Spinal cord (tissue), 10 donors: ENCODE data around the gene CPSF6. TPM values are rescaled to one million over a fixed set of nuclear protein-coding genes. Genes with fewer than 3 reads are reported as not detected.
"Not testable (repeated sequence)": the region's sequence is repeated elsewhere in the genome, so short reads cannot be mapped to it uniquely, and the experiment has no call there.

Experiments used
- DNase-seq, 6 donors: peaks; one replicate each; pipeline versions ENCODE4 v3.0.0 to v3.0.0-alpha.2; 2013 to 2015; ENCODE audit warnings: low spot score in 6 of 6, low read depth in 4 of 6
- H3K27ac ChIP-seq: one replicate; pipeline ENCODE4 v1.5.1; 2013; ENCODE audit warnings: low read depth, low read length, control low read depth
- H3K27me3 ChIP-seq: one replicate; pipeline ENCODE4 v1.6.1; 2013; ENCODE audit warnings: low read length; ENCODE audit not compliant: control insufficient read depth, insufficient read depth
- H3K36me3 ChIP-seq: one replicate; pipeline ENCODE4 v1.6.1; 2013; ENCODE audit warnings: low read length; ENCODE audit not compliant: control insufficient read depth, insufficient read depth
- H3K4me1 ChIP-seq: one replicate; pipeline ENCODE4 v1.6.1; 2013; ENCODE audit warnings: low read length; ENCODE audit not compliant: control insufficient read depth, insufficient read depth
- H3K4me3 ChIP-seq: one replicate; pipeline ENCODE4 v1.5.1; 2013; ENCODE audit warnings: low read depth, low read length, control low read depth
- H3K9me3 ChIP-seq: one replicate; pipeline ENCODE4 v1.6.1; 2013; ENCODE audit warnings: low read length; ENCODE audit not compliant: control insufficient read depth, insufficient read depth
- WGBS: methylation state at CpG from one replicate; pipeline ENCODE4 v1.1.5; 2013; ENCODE audit warnings: missing lambda C conversion rate; ENCODE audit not compliant: insufficient coverage; 5-methylcytosine and 5-hydroxymethylcytosine counted together
- long read RNA-seq, 4 donors: transcript quantifications; one replicate each; lab custom pipeline, GENCODE V29; 2026
- polyA plus RNA-seq, 2 donors: library from polyadenylated mRNA; unstranded; fragments of 120-200 nt; gene quantifications; one replicate each; pipeline ENCODE4 v1.2.1, GENCODE V29; 2013; ENCODE audit not compliant: insufficient read length in 2 of 2
- total RNA-seq, 2 donors: library from RNA; depleted of rRNA in 1 of 2; stranded (reverse); fragments of 120-200 nt in 1 of 2; fragments of >200 nt in 1 of 2; gene quantifications; one replicate each; pipeline versions ENCODE4 v1.2.3 to v1.2.4, GENCODE V29; 2013 to 2014
- donor health status: healthy.

CPSF6 gene
- total RNA-seq = 10 to 100 TPM; 41.1 to 80.0 TPM
- 10 to 100 TPM; 72.1 to 83.0 TPM for polyA plus RNA-seq
- long read RNA-seq, donor 1, full-length matches to known transcripts = 19 of 38 reads
- long read RNA-seq, donor 1, partial matches to known transcripts = 19 of 38 reads
- long read RNA-seq, donor 1, other reads (novel, unspliced or antisense) = 0 of 38 reads
- long read RNA-seq, donor 2, full-length matches to known transcripts = 8 of 8 reads
- long read RNA-seq, donor 2, partial matches to known transcripts = 0 of 8 reads
- long read RNA-seq, donor 2, other reads (novel, unspliced or antisense) = 0 of 8 reads
- long read RNA-seq, donor 3, full-length matches to known transcripts = 5 of 5 reads
- long read RNA-seq, donor 3, partial matches to known transcripts = 0 of 5 reads
- long read RNA-seq, donor 3, other reads (novel, unspliced or antisense) = 0 of 5 reads
- long read RNA-seq, donor 4, full-length matches to known transcripts = 15 of 32 reads
- long read RNA-seq, donor 4, partial matches to known transcripts = 10 of 32 reads
- long read RNA-seq, donor 4, other reads (novel, unspliced or antisense) = 7 of 32 reads

GRCh38 chr12:69239352-69239921 lies at the start of gene CPSF6:
Gene CPSF6 (plus strand): TSS chr12:69239569. CDS start chr12:69239647, 78 bp downstream.
- H3K27me3 ChIP-seq = no peaks in the 10 kb centered on the region
- WGBS = under 1% methylated on average over 75 of the region's 75 CpGs
- H3K27ac ChIP-seq = peak within 1 kb of the TSS; percentile 88
- DNase-seq = peak; percentile 68 to 98 (median 90)
- H3K4me1 ChIP-seq = peaks cover 9% of the 10 kb centered on the region
- peak within 1 kb of the TSS; percentile 92 for H3K4me3 ChIP-seq
- H3K9me3 ChIP-seq = no peaks in the 10 kb centered on the region
- H3K36me3 ChIP-seq = peaks cover 3% of the 10 kb centered on the region

GRCh38 chr12:69196302-69197288 lies 42.8 kb upstream of the CPSF6 start:
- WGBS = no CpG with 5 or more reads among the region's 4 CpGs
- DNase-seq = no peak
- Histone ChIP-seq H3K36me3 (no peaks in the 10 kb centered on the region), H3K27me3 (no peaks in the 10 kb centered on the region), H3K9me3 (peaks cover 5% of the 10 kb centered on the region), H3K27ac (no peak overlapping the region), H3K4me1 (no peaks in the 10 kb centered on the region), H3K4me3 (no peak overlapping the region)

- not testable (repeated sequence) for DNase-seq, H3K4me3 ChIP-seq, H3K27ac ChIP-seq, H3K9me3 ChIP-seq, H3K27me3 ChIP-seq, H3K36me3 ChIP-seq, H3K4me1 ChIP-seq
- 100% methylated on average over 1 of the region's 1 CpG for whole genome bisulfite sequencing
Observed at GRCh38 chr12:69199976-69200375, 39.4 kb upstream of the CPSF6 start.

GRCh38 chr12:69204191-69204590 lies 35.2 kb upstream of the CPSF6 start:
- H3K4me3 ChIP-seq = no peak overlapping the region
- no peaks in the 10 kb centered on the region for H3K27me3 ChIP-seq
- WGBS = 86% methylated on average over 2 of the region's 4 CpGs
- no peak for DNase-seq
- peaks cover 5% of the 10 kb centered on the region for H3K9me3 ChIP-seq
- no peaks in the 10 kb centered on the region for H3K4me1 ChIP-seq
- no peak overlapping the region for H3K27ac ChIP-seq
- H3K36me3 ChIP-seq = no peaks in the 10 kb centered on the region

GRCh38 chr12:69210661-69211060 lies 28.7 kb upstream of the CPSF6 start:
- Histone ChIP-seq H3K9me3 (no peaks in the 10 kb centered on the region), H3K36me3 (no peaks in the 10 kb centered on the region), H3K4me1 (no peaks in the 10 kb centered on the region), H3K27ac (no peak overlapping the region), H3K27me3 (no peaks in the 10 kb centered on the region), H3K4me3 (no peak overlapping the region)
- no peak for DNase-seq
- 86% methylated on average over 2 of the region's 3 CpGs for WGBS

GRCh38 chr12:69211160-69211559 lies 28.2 kb upstream of the CPSF6 start:
- Histone ChIP-seq H3K36me3 (no peaks in the 10 kb centered on the region), H3K4me1 (no peaks in the 10 kb centered on the region), H3K4me3 (no peak overlapping the region), H3K27me3 (no peaks in the 10 kb centered on the region), H3K9me3 (no peaks in the 10 kb centered on the region), H3K27ac (no peak overlapping the region)
- peak in 1 of 6 donors; percentile 33 for DNase-seq
- 86% methylated on average over 1 of the region's 3 CpGs for WGBS

- no peaks in the 10 kb centered on the region for H3K4me1 ChIP-seq
- H3K27ac ChIP-seq = no peak overlapping the region
- no peaks in the 10 kb centered on the region for H3K9me3 ChIP-seq
- no peaks in the 10 kb centered on the region for H3K27me3 ChIP-seq
- WGBS = no CpG with 5 or more reads among the region's 1 CpG
- DNase-seq = no peak
- H3K4me3 ChIP-seq = no peak overlapping the region
- H3K36me3 ChIP-seq = no peaks in the 10 kb centered on the region
Observed at GRCh38 chr12:69214169-69214568, 25.2 kb upstream of the CPSF6 start.

GRCh38 chr12:69225251-69225910 lies 14.0 kb upstream of the CPSF6 start:
- Histone ChIP-seq H3K4me1 (no peaks in the 10 kb centered on the region), H3K27me3 (no peaks in the 10 kb centered on the region), H3K27ac (no peak overlapping the region), H3K9me3 (no peaks in the 10 kb centered on the region), H3K36me3 (no peaks in the 10 kb centered on the region), H3K4me3 (no peak overlapping the region)
- no peak for DNase-seq
- no CpG with 5 or more reads among the region's 1 CpG for WGBS

GRCh38 chr12:69231479-69231878 lies 7.9 kb upstream of the CPSF6 start:
- Histone ChIP-seq H3K4me1 (no peaks in the 10 kb centered on the region), H3K27me3 (no peaks in the 10 kb centered on the region)

More at GRCh38 chr12:69231479-69231878, 7.9 kb upstream of the CPSF6 start:
- Histone ChIP-seq H3K36me3 (no peaks in the 10 kb centered on the region), H3K27ac (no peak overlapping the region), H3K4me3 (no peak overlapping the region), H3K9me3 (peaks cover 1% of the 10 kb centered on the region)
- DNase-seq = no peak
